HG03378 (cell line): ENCODE measurements around the gene ACSL6.
"Not testable (repeated sequence)": the region's sequence is repeated elsewhere in the genome, so short reads cannot be mapped to it uniquely, and the experiment has no call there.

ENCODE experiments used
- ATAC-seq: cut with Tn5 transposase; IDR thresholded peaks from one replicate; pipeline ENCODE4 v1.9.1; 2021; ENCODE audit warnings: mild to moderate bottlenecking, moderate library complexity; ENCODE audit not compliant: unreplicated experiment

ACSL6 gene

GRCh38 chr5:131947445-131947844, 64.0 kb downstream of the ACSL6 start:
- ATAC-seq: no peak

- ATAC-seq: no peak
These were observed 65.8 kb downstream of the ACSL6 start, which contains the start of gene MEIKIN for GRCh38 chr5:131945551-131946168. Gene MEIKIN (minus strand): TSS chr5:131945663. CDS start chr5:131945505, 158 bp downstream.

- no peak for ATAC-seq
These were observed 66.5 kb downstream of the ACSL6 start for GRCh38 chr5:131944702-131945550.

- ATAC-seq: no peak
These were observed 67.5 kb downstream of the ACSL6 start for GRCh38 chr5:131943916-131944315.

- no peak for ATAC-seq
These were observed 69.4 kb downstream of the ACSL6 start for GRCh38 chr5:131942016-131942415.

- no peak for ATAC-seq
These were observed 71.6 kb downstream of the ACSL6 start for GRCh38 chr5:131939690-131940345.

- ATAC-seq: no peak
These were observed 79.2 kb downstream of the ACSL6 start for GRCh38 chr5:131932235-131932634.

GRCh38 chr5:131928957-131929356, 82.5 kb downstream of the ACSL6 start:
- no peak for ATAC-seq

GRCh38 chr5:131926168-131926567, 85.3 kb downstream of the ACSL6 start:
- no peak for ATAC-seq

GRCh38 chr5:131916481-131916880, 95.0 kb downstream of the ACSL6 start:
- ATAC-seq: no peak

- no peak for ATAC-seq
These were observed 97.0 kb downstream of the ACSL6 start for GRCh38 chr5:131914472-131914871.

GRCh38 chr5:131913603-131914002, 97.9 kb downstream of the ACSL6 start:
- ATAC-seq: no peak

- no peak for ATAC-seq
These were observed 104.8 kb downstream of the ACSL6 start for GRCh38 chr5:131906668-131907067.

GRCh38 chr5:131902266-131902665, 109.2 kb downstream of the ACSL6 start:
- not testable (repeated sequence) for ATAC-seq
